Stimulated activated memory B cell treated with anti-CD40 and anti-IgM and Interleukin-4, amounts not matched to agents 10 μg/mL and 1 μg/mL and 100 μg/mL, for 72 hours (primary cell): ENCODE results near the gene BCL2.
A peak's percentile ranks its signal among the peaks of the same experiment; 100 is the strongest.

Experiments used
- ATAC-seq: fragments of 150-1000 bp; cut with Tn5 transposase; 2 replicates; pipeline ENCODE4 v1.10.0; 2021
- H3K27ac Mint-ChIP-seq: one replicate; pipeline ENCODE4 v1.8.0; 2022; ENCODE audit warnings: mild to moderate bottlenecking, mixed read lengths
- H3K27me3 Mint-ChIP-seq: one replicate; pipeline ENCODE4 v1.8.0; 2022; ENCODE audit warnings: mixed read lengths
- H3K36me3 Mint-ChIP-seq: one replicate; pipeline ENCODE4 v1.8.0; 2022; ENCODE audit warnings: mixed read lengths
- H3K4me1 Mint-ChIP-seq: one replicate; pipeline ENCODE4 v1.8.0; 2022; ENCODE audit warnings: mixed read lengths
- H3K4me3 Mint-ChIP-seq: one replicate; pipeline ENCODE4 v1.8.0; 2022; ENCODE audit warnings: mild to moderate bottlenecking, moderate library complexity, mixed read lengths
- H3K9me3 Mint-ChIP-seq: one replicate; pipeline ENCODE4 v1.8.0; 2022; ENCODE audit warnings: mixed read lengths

Gene BCL2

DNA sequence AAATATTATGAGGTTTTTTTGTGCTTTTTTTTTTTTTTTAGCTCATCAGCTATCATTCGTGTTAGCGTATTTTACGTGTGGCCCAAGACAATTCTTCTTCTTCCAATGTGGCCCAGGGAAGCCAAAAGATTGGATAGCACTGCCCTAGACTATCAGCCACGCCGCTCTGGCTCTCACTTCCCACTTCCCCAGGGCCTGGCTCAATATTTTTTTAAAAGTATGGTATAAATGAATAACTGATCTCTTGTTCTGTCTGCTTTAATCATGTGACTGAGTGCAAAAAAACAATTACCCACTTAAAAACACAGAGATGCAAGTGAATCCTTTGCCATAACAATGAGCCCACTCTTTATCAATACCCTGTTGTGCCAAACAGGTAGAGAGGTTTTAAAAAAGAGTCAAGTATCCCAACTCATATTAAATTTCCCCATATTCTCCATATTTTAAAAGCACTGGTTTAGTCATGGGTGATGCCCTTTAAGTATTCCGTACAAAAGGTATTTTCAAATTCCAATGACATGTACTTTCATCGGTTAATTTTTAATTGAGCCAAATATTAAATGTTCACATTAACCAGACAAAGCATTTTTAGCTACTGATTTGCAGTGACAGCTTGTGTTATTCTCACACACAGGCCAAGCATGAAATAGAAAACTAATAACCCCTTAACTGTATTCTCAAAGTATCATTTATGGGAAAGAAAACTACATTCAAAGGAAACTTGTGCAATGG, 12.6 kb downstream of the BCL2 start:
- Mint-ChIP-seq H3K36me3 (peaks cover 53% of the 10 kb centered on the region), H3K27ac (peak overlapping the region; percentile 92), H3K27me3 (no peaks in the 10 kb centered on the region), H3K4me1 (peaks cover 93% of the 10 kb centered on the region), H3K9me3 (peaks cover 2% of the 10 kb centered on the region), H3K4me3 (no peak overlapping the region)
- ATAC-seq, result no peak

DNA sequence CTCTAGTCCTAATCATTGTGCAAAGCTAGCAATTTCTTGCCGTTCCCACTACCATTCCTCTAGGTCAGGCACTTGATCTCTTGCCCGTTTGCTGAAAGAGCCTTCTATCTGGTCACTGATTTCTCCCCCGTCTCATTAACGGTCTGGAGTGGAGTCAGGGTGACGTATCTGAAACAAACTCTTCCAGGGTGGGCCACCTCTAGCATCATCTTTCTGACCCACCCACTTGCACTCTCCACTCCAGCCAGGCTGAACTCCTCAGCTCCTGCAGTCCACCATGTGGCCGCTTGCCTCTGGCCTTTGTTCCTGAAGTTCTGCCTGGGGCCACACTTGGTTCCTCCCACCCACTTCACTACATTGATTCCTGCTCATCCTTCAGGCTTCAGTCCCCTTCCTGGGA, 13.3 kb downstream of the BCL2 start:
- peaks cover 2% of the 10 kb centered on the region for H3K9me3 Mint-ChIP-seq
- peak overlapping the region; percentile 92 for H3K27ac Mint-ChIP-seq
- peaks cover 93% of the 10 kb centered on the region for H3K4me1 Mint-ChIP-seq
- H3K27me3 Mint-ChIP-seq, result no peaks in the 10 kb centered on the region
- ATAC-seq, result no peak
- peak overlapping the region; percentile 24 for H3K4me3 Mint-ChIP-seq
- H3K36me3 Mint-ChIP-seq, result peaks cover 60% of the 10 kb centered on the region

DNA sequence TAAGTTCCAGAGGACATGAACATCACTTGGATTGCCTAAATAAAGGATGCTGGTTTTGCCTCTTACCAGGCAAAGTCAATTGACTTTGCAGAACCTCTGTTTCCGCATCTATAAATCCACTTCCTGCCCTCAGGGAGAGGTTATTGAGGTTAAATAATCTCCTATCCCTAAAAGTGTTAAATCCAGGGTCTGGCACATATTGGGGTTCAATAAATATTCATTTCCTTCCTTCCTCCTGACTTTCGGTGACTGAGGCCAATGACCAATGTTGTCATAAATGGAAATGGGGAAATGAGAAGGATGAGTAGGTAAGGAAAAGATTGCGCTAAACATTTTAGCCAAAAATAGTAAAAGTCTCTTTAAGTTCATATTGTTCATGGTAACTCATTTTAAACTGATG, 16.0 kb downstream of the BCL2 start:
- Mint-ChIP-seq H3K4me1 (peaks cover 95% of the 10 kb centered on the region), H3K27ac (peak overlapping the region; percentile 94), H3K27me3 (no peaks in the 10 kb centered on the region), H3K9me3 (peaks cover 2% of the 10 kb centered on the region), H3K4me3 (no peak overlapping the region), H3K36me3 (peaks cover 67% of the 10 kb centered on the region)
- no peak for ATAC-seq

DNA sequence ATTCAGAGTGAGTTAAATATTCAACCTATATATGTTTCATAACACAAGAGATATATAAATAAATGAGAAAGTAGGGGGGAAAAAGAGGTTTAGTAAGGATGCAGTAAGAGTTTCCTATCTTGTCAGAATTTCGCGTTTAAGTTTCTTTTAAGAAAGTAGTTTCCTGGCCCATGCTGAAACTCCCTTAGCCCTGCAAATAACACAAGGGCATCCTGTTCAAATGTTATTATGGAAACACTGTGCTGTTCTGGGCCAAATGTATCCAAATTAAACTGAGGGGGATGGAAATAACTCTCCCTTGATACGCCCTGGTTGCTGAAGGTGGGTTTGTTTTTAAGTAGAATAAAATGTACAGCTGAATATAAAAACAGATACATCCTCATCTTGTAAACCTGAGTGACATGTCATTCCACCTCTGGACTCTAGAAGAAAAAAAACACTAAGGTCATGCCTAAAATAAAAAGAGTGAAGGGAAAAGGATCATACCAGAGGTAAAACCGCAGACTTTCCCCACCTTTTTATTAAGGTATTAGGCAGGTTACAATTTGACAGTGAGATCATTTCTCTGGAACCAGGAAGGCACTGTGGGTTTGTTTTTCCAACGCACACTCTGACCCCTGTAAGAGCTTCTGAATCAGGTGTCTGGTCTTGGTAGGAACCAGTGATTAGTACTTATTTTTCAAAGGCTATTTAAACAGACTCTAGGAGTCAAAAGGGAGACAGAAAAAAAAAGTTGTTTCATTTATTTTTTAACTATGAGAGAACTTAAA, 16.7 kb downstream of the BCL2 start:
- Mint-ChIP-seq H3K9me3 (peaks cover 2% of the 10 kb centered on the region), H3K27ac (peak overlapping the region; percentile 94), H3K27me3 (no peaks in the 10 kb centered on the region), H3K4me1 (peaks cover 97% of the 10 kb centered on the region), H3K4me3 (peak overlapping the region; percentile 54), H3K36me3 (peaks cover 71% of the 10 kb centered on the region)
- ATAC-seq, result peak; percentile 52

- Mint-ChIP-seq H3K4me3 (peak overlapping the region; percentile 58), H3K27ac (peak overlapping the region; percentile 94), H3K36me3 (peaks cover 72% of the 10 kb centered on the region), H3K4me1 (peaks cover 96% of the 10 kb centered on the region), H3K27me3 (no peaks in the 10 kb centered on the region), H3K9me3 (peaks cover 2% of the 10 kb centered on the region)
- ATAC-seq, result no peak
Observed at GRCh38 chr18:63302220-63302619, 17.3 kb downstream of the BCL2 start.

DNA sequence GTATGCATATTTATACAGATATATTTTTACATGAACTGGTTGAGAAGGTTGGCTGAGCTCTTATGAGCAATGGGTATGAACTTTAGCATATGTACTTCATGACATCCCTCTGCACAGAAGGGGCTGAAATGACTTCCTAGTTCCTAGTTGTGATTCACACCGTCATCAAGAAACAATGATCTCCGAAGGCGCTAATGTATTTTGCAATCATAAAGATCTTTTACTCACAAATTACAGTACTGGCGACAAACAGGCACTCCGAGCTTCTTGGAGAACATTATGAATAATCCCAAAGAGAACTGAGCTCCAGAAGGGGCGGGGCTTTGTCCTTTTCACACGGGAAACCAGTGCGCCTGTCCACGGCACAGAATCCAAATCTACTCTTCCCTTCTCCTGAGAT, 18.1 kb downstream of the BCL2 start:
- no peak for ATAC-seq
- no peaks in the 10 kb centered on the region for H3K27me3 Mint-ChIP-seq

DNA sequence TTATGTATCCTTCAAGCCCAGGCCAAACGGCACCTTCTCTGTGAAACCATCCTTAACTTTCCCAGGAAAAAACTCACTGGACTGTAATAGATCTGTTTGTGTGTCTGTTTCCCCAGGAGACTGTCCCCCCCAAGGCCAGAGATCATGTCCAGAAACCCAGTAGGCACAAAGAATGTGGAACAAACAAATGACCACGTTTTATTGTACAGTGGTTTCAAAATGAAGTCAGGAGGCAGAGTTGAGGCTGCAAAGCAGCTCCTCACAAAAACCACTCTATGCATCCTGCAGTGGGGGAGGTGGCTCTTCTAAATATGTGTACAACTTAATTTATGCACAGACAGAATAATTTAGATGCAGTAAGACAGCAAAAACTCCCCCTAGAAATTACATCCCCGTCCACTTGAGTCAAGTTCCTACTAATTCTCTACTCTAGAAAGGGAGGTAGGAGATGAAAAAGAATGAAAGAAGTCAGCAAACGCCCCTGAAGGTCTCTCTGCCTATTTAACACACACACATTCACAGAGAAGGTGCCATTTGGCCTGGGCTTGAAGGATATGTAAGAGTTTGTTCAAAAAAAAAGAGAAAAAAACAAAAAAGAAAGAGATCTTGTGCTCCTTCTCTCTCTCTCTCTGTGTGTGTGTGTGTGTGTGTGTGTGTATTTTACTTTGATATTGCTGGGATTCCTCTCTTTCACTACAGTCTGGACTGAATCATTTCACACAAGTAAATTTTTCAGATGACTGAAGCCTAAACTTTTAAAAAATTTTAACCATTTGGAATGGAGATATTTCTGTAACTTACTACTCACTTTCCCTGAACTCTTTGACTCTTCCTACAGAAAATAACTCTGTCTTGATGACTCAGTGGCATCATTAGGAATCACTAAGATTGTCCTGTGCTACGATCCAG, 19.5 kb downstream of the BCL2 start:
- ATAC-seq, result peak; percentile 89
- H3K4me3 Mint-ChIP-seq, result peak overlapping the region; percentile 51
- peak overlapping the region; percentile 94 for H3K27ac Mint-ChIP-seq
- H3K27me3 Mint-ChIP-seq, result no peaks in the 10 kb centered on the region
- H3K36me3 Mint-ChIP-seq, result peaks cover 73% of the 10 kb centered on the region
- H3K9me3 Mint-ChIP-seq, result no peaks in the 10 kb centered on the region
- H3K4me1 Mint-ChIP-seq, result peaks cover 93% of the 10 kb centered on the region

More for the DNA sequence above, 18.1 kb downstream of the BCL2 start:
- peaks cover 71% of the 10 kb centered on the region for H3K36me3 Mint-ChIP-seq
- peaks cover under 1% of the 10 kb centered on the region for H3K9me3 Mint-ChIP-seq
- H3K4me1 Mint-ChIP-seq, result peaks cover 91% of the 10 kb centered on the region
- peak overlapping the region; percentile 43 for H3K4me3 Mint-ChIP-seq
- H3K27ac Mint-ChIP-seq, result peak overlapping the region; percentile 94

DNA sequence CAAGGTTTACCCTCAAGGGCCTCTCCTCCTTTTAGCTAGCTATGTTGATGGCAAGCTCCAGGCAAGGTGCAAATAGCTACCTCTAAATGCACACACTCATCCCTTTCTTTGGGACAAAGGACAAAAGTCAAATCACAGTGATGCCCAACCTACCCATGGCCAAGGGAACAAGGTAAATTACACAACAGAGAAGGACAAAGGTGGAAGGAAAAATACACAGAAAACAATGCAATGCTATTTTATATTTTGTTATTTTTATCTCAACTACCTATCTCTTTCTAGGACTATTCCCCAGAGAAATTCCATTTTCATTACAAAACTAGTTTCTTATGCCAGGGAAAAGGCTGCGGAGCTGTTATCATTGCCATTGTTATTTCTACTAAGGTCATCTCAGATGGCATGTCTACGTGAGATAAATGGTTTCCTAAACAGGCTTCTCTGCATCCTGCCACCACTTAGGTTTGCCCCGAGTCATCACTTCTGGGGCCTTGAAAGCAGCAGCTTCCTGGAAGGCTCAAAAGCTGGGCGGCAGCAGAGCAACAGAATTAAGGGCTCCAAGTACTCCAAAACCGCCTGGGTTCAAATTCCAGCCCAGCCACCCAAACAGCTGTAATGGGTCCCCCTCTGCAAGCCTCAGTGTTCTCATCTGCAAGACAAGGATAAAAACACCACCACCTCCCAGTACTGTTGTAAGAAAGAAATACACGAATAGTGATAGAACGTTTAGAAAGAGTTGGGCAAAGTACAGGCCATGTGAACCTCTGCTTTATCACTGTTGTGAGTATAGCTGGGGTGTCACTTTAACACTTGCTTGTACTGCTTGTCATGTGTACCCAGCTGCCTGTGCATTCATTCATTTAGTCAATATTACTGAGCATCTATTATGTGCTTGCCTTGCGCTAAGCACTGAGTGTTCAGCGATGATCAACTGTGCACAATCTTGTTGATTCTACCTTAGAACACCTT, 20.9 kb downstream of the BCL2 start:
- peaks cover 71% of the 10 kb centered on the region for H3K36me3 Mint-ChIP-seq
- H3K27me3 Mint-ChIP-seq, result no peaks in the 10 kb centered on the region
- no peak for ATAC-seq
- no peaks in the 10 kb centered on the region for H3K9me3 Mint-ChIP-seq
- peaks cover 90% of the 10 kb centered on the region for H3K4me1 Mint-ChIP-seq
- H3K27ac Mint-ChIP-seq, result peak overlapping the region; percentile 94
- peak overlapping the region; percentile 51 for H3K4me3 Mint-ChIP-seq

- no peak overlapping the region for H3K4me3 Mint-ChIP-seq
- H3K27ac Mint-ChIP-seq, result peak overlapping the region; percentile 94
- no peak for ATAC-seq
Observed at GRCh38 chr18:63297687-63298399, 21.7 kb downstream of the BCL2 start.

DNA sequence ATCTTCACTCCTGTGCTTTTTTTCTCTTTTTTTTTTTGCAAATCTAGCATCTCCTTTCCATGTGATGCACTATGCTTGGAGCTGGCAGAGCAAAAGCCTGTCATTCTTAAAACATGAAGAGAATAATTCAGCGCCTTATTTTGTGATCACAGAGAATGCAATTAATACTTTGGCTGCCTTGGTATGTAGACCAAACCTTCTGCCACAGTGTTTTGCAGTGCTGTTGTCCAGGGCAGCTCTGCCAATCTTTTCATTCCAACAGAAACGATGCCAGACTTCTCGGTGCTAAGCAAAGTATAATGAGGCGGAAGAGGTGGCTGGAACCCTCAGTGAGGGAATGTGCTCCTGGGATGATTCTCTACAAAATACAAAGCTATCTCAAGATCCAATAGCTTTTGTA, 25.6 kb downstream of the BCL2 start:
- H3K27me3 Mint-ChIP-seq, result no peaks in the 10 kb centered on the region
- H3K4me3 Mint-ChIP-seq, result peak overlapping the region; percentile 66
- H3K27ac Mint-ChIP-seq, result no peak overlapping the region
- H3K4me1 Mint-ChIP-seq, result peaks cover 71% of the 10 kb centered on the region
- peaks cover 46% of the 10 kb centered on the region for H3K36me3 Mint-ChIP-seq
- no peak for ATAC-seq
- H3K9me3 Mint-ChIP-seq, result no peaks in the 10 kb centered on the region

More at GRCh38 chr18:63297687-63298399, 21.7 kb downstream of the BCL2 start:
- no peaks in the 10 kb centered on the region for H3K27me3 Mint-ChIP-seq
- H3K4me1 Mint-ChIP-seq, result peaks cover 90% of the 10 kb centered on the region
- H3K9me3 Mint-ChIP-seq, result no peaks in the 10 kb centered on the region
- H3K36me3 Mint-ChIP-seq, result peaks cover 77% of the 10 kb centered on the region

GRCh38 chr18:63292831-63293683, 26.5 kb downstream of the BCL2 start:
- Mint-ChIP-seq H3K4me1 (peaks cover 62% of the 10 kb centered on the region), H3K27me3 (no peaks in the 10 kb centered on the region), H3K9me3 (no peaks in the 10 kb centered on the region), H3K27ac (no peak overlapping the region), H3K4me3 (peak overlapping the region; percentile 66), H3K36me3 (peaks cover 37% of the 10 kb centered on the region)
- ATAC-seq, result peak; percentile 95

- Mint-ChIP-seq H3K4me1 (peaks cover 51% of the 10 kb centered on the region), H3K27ac (no peak overlapping the region), H3K9me3 (no peaks in the 10 kb centered on the region), H3K27me3 (no peaks in the 10 kb centered on the region), H3K4me3 (peak overlapping the region; percentile 6), H3K36me3 (peaks cover 26% of the 10 kb centered on the region)
- ATAC-seq, result no peak
Observed at GRCh38 chr18:63291278-63291677, 28.3 kb downstream of the BCL2 start.

DNA sequence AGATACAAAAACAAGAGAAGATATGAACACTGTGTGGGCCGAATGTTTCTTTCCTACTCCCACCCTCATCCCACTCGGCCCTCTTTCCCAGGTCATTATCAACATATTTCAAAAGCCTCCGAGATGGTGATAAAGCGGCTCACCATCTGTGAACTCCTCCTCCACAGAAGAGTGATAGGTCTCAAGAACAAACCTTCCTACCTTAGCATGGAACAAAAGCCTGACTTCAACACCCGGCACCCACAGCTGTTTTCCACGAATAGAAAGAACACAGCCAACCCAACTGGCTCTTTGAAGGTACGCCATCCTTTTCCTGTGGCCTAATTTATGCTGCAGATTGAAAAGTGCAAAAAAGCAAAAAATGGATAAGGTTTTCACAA, 28.8 kb downstream of the BCL2 start:
- no peak for ATAC-seq
- peaks cover 25% of the 10 kb centered on the region for H3K36me3 Mint-ChIP-seq
- no peak overlapping the region for H3K4me3 Mint-ChIP-seq
- H3K27ac Mint-ChIP-seq, result no peak overlapping the region
- H3K4me1 Mint-ChIP-seq, result peaks cover 46% of the 10 kb centered on the region
- no peaks in the 10 kb centered on the region for H3K27me3 Mint-ChIP-seq
- no peaks in the 10 kb centered on the region for H3K9me3 Mint-ChIP-seq
